ENCODE measurements around the gene TMEM129.

TMEM129 gene

GRCh38 chr4:1758306-1759121 lies 37.4 kb upstream of the TMEM129 start:
- DNase-seq, result no peak

GRCh38 chr4:1757836-1758235 lies 36.7 kb upstream of the TMEM129 start:
- DNase-seq, result no peak

- DNase-seq, result no peak
These were observed 36.0 kb upstream of the TMEM129 start for GRCh38 chr4:1756893-1757779.

GRCh38 chr4:1756079-1756478 lies 35.0 kb upstream of the TMEM129 start:
- no peak for DNase-seq

- DNase-seq, result no peak
These were observed 34.2 kb upstream of the TMEM129 start for GRCh38 chr4:1755297-1755696.

DNA sequence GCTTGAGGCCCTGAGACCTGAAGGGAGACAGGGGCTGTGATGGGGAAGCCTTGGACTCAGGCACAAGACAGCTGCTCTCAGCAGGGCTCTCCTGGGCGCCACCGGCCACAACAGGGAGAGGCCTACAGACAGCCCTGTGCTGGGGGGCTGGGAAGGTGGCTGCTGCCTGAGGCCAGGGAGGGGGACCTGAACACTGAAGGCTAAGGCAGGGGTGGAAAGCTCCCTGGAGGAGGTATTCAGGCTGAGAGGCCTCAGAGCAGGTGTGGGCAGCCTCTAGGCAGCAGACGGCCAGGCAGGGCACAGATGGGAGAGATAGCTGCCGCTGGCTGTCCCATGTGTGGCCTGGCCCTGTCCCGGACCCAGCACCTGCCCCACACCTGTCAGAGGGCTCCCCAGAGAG lies 33.2 kb upstream of the TMEM129 start:
- no peak for DNase-seq

- DNase-seq, result no peak
These were observed 32.7 kb upstream of the TMEM129 start for GRCh38 chr4:1753697-1754311.

GRCh38 chr4:1753294-1753696 lies 32.2 kb upstream of the TMEM129 start:
- no peak for DNase-seq

DNA sequence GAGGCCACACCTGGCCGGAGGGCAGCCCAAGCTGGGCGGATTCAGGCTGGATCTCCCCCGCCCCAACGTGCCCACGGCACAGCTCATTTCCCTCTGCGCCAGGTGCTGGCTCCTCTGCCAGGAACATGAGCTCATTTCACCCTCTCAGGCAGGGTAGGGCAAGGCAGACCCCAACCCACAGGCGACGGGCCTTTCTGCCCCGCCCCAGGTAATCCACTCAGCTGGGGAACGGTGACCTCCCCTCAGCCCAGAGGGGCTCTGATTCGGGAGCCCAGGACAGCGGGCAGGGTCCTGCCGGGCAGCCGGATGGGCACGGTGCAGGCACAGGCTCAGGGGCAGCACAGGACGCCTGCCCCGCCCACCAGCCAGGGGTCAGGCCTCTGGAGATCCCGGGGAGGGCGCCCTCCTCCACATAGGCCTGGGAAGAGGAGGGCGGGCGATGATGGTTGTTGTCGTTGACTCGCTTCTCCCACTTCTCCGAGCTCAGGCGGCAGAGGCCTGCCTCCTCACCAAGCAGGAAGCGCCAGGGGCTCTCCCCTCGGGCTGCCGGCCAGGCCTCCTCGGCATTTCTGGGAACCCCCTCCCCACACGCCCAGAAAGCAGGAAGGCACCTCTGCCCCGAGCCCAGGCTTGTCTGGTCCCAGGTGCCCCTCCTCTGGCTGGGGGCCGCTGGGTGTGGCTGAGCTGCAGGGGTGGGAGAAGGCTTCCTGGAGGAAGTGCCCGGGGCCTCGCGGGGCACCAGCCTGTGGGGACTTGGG lies 31.3 kb upstream of the TMEM129 start:
- DNase-seq, result no peak

GRCh38 chr4:1751919-1752283 lies 30.8 kb upstream of the TMEM129 start:
- DNase-seq, result no peak

DNA sequence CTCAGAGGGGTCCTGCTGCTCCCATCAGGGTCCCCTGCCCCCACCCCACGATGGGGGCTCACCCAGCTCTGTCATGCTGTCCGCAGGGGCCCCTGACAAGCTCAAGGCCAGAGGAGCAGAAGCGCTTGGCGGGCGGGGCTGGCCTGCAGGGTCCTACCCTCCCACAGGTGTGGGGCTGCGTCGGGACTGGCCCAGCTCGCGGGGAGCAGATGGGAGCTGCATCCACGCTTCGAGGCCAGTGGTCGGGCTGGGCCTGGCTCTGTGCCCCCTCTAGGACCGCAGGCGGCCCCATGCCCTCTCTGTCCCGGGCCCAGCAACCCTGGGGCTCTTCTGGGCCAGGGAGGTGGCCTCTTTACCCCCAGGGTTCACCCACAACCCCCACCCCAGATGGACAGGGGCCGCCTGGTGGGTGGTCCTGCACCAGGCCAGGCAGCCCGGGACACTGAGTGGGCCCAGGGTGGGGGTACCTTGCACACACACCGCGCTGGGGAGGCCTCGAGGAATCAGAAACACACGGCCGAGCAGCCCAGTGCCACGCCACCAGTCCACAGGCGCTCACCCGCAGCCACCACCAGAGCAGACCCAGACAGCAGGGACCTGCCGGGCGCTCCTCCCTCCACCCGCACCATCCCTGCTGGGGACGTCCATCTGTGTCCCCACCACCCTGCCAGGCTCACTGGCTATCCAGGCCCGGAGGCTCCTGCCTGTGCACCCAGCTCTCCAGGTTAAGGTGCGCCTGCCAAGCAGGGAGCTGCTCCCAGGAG lies 30.2 kb upstream of the TMEM129 start:
- no peak for DNase-seq

- no peak for DNase-seq
These were observed 29.4 kb upstream of the TMEM129 start for GRCh38 chr4:1750381-1751154.

GRCh38 chr4:1749826-1750225 lies 28.7 kb upstream of the TMEM129 start:
- DNase-seq, result no peak

DNA sequence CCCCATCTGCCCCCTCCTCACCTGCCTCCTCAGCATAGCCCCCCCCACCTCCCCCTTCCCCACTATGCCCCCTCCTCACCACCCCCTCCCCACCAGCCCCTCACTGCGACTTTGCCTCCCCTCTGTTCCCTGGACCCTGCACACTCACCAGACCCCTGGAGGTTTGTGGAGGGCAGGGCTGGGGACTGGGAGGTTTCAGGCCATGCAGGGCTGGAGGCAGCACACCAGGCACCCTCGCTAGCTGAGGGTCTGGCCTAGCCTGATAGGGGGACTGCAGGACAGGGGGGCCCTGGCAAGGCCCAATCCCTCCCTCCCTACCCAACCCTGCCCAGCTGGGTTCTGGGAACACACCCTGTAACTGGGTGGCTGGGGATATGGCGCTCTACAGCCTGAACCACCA lies 28.2 kb upstream of the TMEM129 start:
- DNase-seq, result no peak

GRCh38 chr4:1748465-1748995 lies 27.4 kb upstream of the TMEM129 start:
- DNase-seq, result peak; percentile 70

GRCh38 chr4:1747603-1747967 lies 26.5 kb upstream of the TMEM129 start:
- no peak for DNase-seq

- no peak for DNase-seq
These were observed 25.9 kb upstream of the TMEM129 start for GRCh38 chr4:1746919-1747602.

GRCh38 chr4:1746265-1746691 lies 25.2 kb upstream of the TMEM129 start:
- DNase-seq, result peak; percentile 73

DNA sequence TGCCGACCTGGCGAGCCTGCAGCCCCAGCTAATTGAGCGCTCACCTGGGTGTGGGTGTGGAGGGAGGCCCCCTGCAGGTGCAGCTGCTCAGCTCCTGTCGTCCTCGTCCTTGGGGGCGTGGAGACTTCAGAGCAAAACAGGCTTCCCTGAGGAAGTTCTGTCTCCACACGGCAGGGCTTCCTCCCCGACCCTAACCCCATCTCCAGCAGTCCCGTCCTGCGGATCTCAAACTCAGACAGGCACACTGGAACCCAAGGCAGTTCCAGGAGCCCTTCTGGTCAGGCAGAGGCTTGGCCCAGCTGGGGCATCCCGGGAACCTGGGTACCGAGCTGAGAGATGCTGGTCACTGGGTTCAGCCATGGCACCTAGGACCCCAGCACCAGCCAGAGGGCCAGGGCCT lies 24.6 kb upstream of the TMEM129 start:
- no peak for DNase-seq

DNA sequence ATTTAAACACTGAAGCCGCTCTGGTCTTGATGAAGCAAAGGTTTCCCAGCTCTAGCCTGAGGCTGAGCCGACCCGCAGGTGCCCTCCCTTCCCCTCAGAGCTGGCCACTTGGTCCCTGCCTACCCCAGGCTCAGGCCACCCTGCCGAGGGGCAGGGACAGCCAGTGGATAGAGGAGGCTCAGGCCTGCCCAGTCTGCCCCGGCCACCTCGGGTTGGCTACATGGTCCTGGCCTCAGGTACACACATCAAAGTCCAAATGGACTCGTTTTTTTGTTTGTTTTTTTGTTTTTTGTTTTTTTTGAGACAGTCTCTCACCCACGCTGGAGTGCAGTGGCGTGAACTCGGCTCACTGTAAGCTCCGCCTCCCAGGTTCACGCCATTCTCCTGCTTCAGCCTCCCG lies 24.0 kb upstream of the TMEM129 start:
- DNase-seq, result no peak

Measured in stimulated activated naive CD4-positive, alpha-beta T cell treated with Interleukin-2 at 50 U/mL for 16 hours (primary cell).